Activated B cell treated with CpG ODN at 0.5 μM for 24 hours (primary cell): ENCODE data around the gene KCNA1. TPM values are rescaled to one million over a fixed set of nuclear protein-coding genes. Genes with fewer than 3 reads are reported as not detected.

ENCODE experiments used
- ATAC-seq: fragments of 200-7000 bp; cut with Tn5 transposase; one replicate; pipeline ENCODE4 v1.10.0; 2021; ENCODE audit warnings: low read depth, mild to moderate bottlenecking, moderate library complexity
- CTCF ChIA-PET: fragments of 350-600 bp; sonication (Branson Sonifier 250); formaldehyde crosslinking; loops from one replicate; lab custom pipeline; 2021; ENCODE audit warnings: antibody characterized with exemption; lab: Charles Lee
- POLR2A ChIA-PET: fragments of 350-600 bp; sonication (Branson Sonifier 250); formaldehyde crosslinking; loops from one replicate; lab custom pipeline; 2021; ENCODE audit warnings: antibody characterized with exemption; lab: Charles Lee
- DNase-seq: peaks from one replicate; pipeline ENCODE4 v3.0.0; 2022
- H3K27ac Mint-ChIP-seq: one replicate; pipeline ENCODE4 v1.8.0; 2020; ENCODE audit warnings: mixed read lengths
- H3K27me3 Mint-ChIP-seq: one replicate; pipeline ENCODE4 v1.8.0; 2021; ENCODE audit warnings: mixed read lengths
- H3K36me3 Mint-ChIP-seq: one replicate; pipeline ENCODE4 v1.8.0; 2021; ENCODE audit warnings: low read depth, mixed read lengths
- H3K4me1 Mint-ChIP-seq: one replicate; pipeline ENCODE4 v1.8.0; 2021; ENCODE audit warnings: mixed read lengths
- H3K4me3 Mint-ChIP-seq: one replicate; pipeline ENCODE4 v1.8.0; 2020; ENCODE audit warnings: mild to moderate bottlenecking, mixed read lengths
- H3K9me3 Mint-ChIP-seq: one replicate; pipeline ENCODE4 v1.8.0; 2020; ENCODE audit warnings: mixed read lengths
- CTCF ChIP-seq: fragments of 200-600 bp; IDR thresholded peaks from one replicate; pipeline ENCODE4 v1.8.0; 2022; ENCODE audit warnings: antibody characterized with exemption, mild to moderate bottlenecking
- intact Hi-C: fragments of 100-400 bp; cut with micrococcal nuclease; formaldehyde crosslinking; loops from one replicate; pipeline ENCODE4 v1.15.1; 2024
- total RNA-seq: library from RNA; stranded (reverse); gene quantifications from 2 replicates; pipeline ENCODE4 v1.2.3, GENCODE V29; 2022

Gene KCNA1
- total RNA-seq = 0.04 TPM in 1 of 2 replicates, not detected in the other

GRCh38 chr12:4909734-4910501, at the start of gene KCNA1:
KCNA1 (plus strand) TSS chr12:4909905; CDS start chr12:4911379, 1,474 bp downstream.
- Mint-ChIP-seq H3K27me3 (peaks cover 43% of the 10 kb centered on the region), H3K27ac (peak within 1 kb of the TSS; percentile 19), H3K4me3 (peak within 1 kb of the TSS; percentile 91), H3K4me1 (peaks cover 25% of the 10 kb centered on the region), H3K9me3 (no peaks in the 10 kb centered on the region), H3K36me3 (no peaks in the 10 kb centered on the region)
- POLR2A ChIA-PET = no interaction called here
- peak; percentile 25 for ATAC-seq
- DNase-seq = peak; percentile 18
- TF ChIP-seq CTCF = no peak
- CTCF ChIA-PET = interaction anchor here (0.8 kb wide), 1 partner anchor 54 kb away, joined by 3 read pairs; no protein-coding TSS in a partner anchor
- intact Hi-C loops = loop anchor here (2.0 kb wide), 1 partner anchor 53 kb away; no protein-coding TSS in a partner anchor

DNA sequence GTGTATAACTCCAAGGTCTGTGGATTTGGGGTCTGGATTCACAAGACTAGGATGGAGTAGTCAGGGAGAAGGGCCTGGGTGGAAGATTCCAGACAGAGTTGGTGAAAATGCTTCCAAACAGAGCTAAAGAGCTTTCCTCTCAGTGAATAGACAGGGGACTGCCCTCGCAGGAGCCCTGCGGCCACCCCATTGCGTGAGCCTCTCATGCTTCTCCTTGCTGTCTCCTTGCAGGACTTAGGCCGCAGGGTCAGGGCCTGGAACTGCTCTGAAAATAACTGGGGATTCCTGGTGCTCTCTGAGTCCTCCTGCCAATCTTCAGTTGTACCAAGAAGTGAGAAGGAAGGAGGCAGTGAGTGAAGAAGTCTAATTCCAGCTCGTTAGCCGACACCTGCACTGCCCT, 49.0 kb upstream of the KCNA1 start:
- Mint-ChIP-seq H3K27ac (no peak overlapping the region), H3K9me3 (no peaks in the 10 kb centered on the region), H3K27me3 (peaks cover 48% of the 10 kb centered on the region), H3K4me1 (peaks cover 11% of the 10 kb centered on the region), H3K36me3 (no peaks in the 10 kb centered on the region), H3K4me3 (no peak overlapping the region)
- CTCF ChIA-PET = interaction anchor here (0.7 kb wide), 1 partner anchor 133 kb away, joined by 3 read pairs; no protein-coding TSS in a partner anchor
- TF ChIP-seq CTCF = no peak
- intact Hi-C loops = no loop called here
- POLR2A ChIA-PET = no interaction called here
- DNase-seq (no peak), ATAC-seq (no peak)

DNA sequence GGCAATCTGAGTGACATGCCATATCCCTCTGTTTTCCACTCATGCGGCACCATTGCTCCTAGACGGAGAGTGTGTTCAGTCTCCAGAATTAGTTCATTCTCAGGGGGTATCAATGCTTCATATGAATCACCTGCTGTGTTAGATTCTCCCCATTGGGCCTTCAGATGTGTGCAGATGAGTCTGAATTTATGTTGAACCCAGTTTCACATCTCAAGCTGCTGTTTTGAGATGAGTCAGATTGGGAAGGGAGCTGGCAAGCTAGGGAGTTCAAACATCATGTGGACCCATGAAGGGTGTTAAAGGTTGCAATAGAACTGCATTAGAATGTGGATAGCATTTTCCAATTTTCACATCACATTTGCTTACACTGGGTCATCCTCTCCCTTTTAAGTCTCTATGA, 46.9 kb upstream of the KCNA1 start:
- ATAC-seq (no peak), DNase-seq (no peak)
- ChIA-PET CTCF (no interaction called here), POLR2A (no interaction called here)
- H3K4me3 Mint-ChIP-seq = no peak overlapping the region
- H3K27ac Mint-ChIP-seq = no peak overlapping the region
- H3K36me3 Mint-ChIP-seq = no peaks in the 10 kb centered on the region
- H3K27me3 Mint-ChIP-seq = peaks cover 60% of the 10 kb centered on the region
- peaks cover 6% of the 10 kb centered on the region for H3K4me1 Mint-ChIP-seq
- H3K9me3 Mint-ChIP-seq = no peaks in the 10 kb centered on the region
- intact Hi-C loops = no loop called here
- no peak for TF ChIP-seq CTCF

DNA sequence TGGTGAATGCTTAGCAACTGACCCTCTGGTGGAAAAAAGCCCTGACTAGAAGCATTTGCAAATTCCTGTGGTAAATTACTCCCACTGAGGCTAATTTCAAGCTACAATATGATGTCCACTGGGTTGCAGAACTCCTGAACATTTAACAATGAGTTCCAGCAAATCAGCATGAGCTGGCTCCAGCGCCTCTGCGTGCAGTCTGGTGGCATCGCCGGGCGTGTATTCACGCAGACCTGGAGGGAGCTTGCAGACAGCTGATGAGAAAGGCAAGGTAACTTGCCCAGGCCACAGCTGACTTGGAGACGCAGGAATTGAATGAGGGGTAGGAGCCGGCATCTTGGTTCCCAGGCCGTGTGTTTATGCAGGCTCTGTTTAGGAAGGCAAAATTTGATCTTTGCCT, 45.1 kb upstream of the KCNA1 start:
- POLR2A ChIA-PET = no interaction called here
- Mint-ChIP-seq H3K27me3 (peaks cover 50% of the 10 kb centered on the region), H3K27ac (no peak overlapping the region), H3K9me3 (no peaks in the 10 kb centered on the region), H3K4me3 (no peak overlapping the region), H3K4me1 (no peaks in the 10 kb centered on the region), H3K36me3 (no peaks in the 10 kb centered on the region)
- DNase-seq (no peak), ATAC-seq (no peak)
- intact Hi-C loops = no loop called here
- no peak for TF ChIP-seq CTCF
- CTCF ChIA-PET = interaction anchor here (1.0 kb wide), 1 partner anchor 9 kb away, joined by 5 read pairs; no protein-coding TSS in a partner anchor

DNA sequence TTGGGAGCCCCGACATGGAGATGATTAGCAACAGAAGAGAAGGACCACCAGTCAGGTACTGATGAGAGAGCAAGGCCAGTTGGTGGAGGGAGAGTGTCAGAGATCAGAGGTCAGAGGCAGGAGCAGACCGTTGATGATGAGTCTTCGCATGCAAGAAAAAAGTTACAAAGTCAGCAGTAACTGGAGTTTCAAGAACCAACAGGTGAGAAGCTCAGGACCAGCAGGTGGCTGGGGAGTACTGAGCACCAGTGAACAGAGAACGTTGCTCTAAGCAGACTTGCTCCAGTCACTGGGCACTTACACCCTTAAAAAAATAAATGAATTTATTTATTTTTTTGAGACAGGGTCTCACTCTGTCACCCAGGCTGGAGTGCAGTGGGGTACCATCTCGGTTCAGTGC, 44.5 kb upstream of the KCNA1 start:
- intact Hi-C loops = no loop called here
- no peak for TF ChIP-seq CTCF
- peaks cover 49% of the 10 kb centered on the region for H3K27me3 Mint-ChIP-seq
- DNase-seq (no peak), ATAC-seq (no peak)
- no peaks in the 10 kb centered on the region for H3K36me3 Mint-ChIP-seq
- no peak overlapping the region for H3K4me3 Mint-ChIP-seq
- ChIA-PET POLR2A (no interaction called here), CTCF (interaction anchor here (1.0 kb wide), 2 partner anchors 10 kb away, joined by 4 to 5 read pairs; no protein-coding TSS in a partner anchor)
- H3K4me1 Mint-ChIP-seq = no peaks in the 10 kb centered on the region
- H3K9me3 Mint-ChIP-seq = no peaks in the 10 kb centered on the region
- H3K27ac Mint-ChIP-seq = no peak overlapping the region
